HL-60 (cell line): Measurements from ENCODE around the gene GINS2.

Experiments used
- DNase-seq, 2 experiments: peaks; one replicate each; pipeline ENCODE4 v3.0.0-alpha.2; 2010 to 2020; ENCODE audit warnings: low read depth in 1 of 2, low spot score in 1 of 2
- H3K27ac ChIP-seq: fragments of 250-450 bp; sonication (Bioruptor Pico); replicated peaks from 2 replicates; pipeline ENCODE4 v1.5.1; 2020; ENCODE audit warnings: mild to moderate bottlenecking, moderate library complexity
- H3K27me3 ChIP-seq: fragments of 250-450 bp; sonication (Bioruptor Pico); 2 replicates; pipeline ENCODE4 v1.5.1; 2021; ENCODE audit warnings: mild to moderate bottlenecking, moderate library complexity; ENCODE audit not compliant: insufficient read depth, poor library complexity, severe bottlenecking
- H3K4me3 ChIP-seq: replicated peaks from 2 replicates; pipeline ENCODE4 v1.5.1; 2011; ENCODE audit warnings: mild to moderate bottlenecking, control low read depth, low read length; ENCODE audit not compliant: insufficient read depth
- GABPA ChIP-seq: IDR thresholded peaks from 2 replicates; pipeline ENCODE4 v1.6.1; 2012; ENCODE audit warnings: low read depth
- POLR2AphosphoS5 ChIP-seq: IDR thresholded peaks from 2 replicates; pipeline ENCODE4 v1.6.1; 2012; ENCODE audit warnings: low read depth
- SPI1 ChIP-seq: IDR thresholded peaks from 2 replicates; pipeline ENCODE4 v1.6.1; 2012; ENCODE audit warnings: low read depth, mild to moderate bottlenecking, borderline replicate concordance
- TF ChIP-seq, protein P1 (sequence below): IDR thresholded peaks from 2 replicates; pipeline ENCODE4 v1.6.1; 2012; ENCODE audit warnings: low read depth; ENCODE audit not compliant: insufficient replicate concordance
- TF ChIP-seq, protein P2 (sequence below): IDR thresholded peaks from one replicate; pipeline ENCODE4 v1.5.1; 2011; ENCODE audit warnings: low read length, control low read depth, inconsistent platforms; ENCODE audit not compliant: insufficient read depth

GINS2 gene

DNA sequence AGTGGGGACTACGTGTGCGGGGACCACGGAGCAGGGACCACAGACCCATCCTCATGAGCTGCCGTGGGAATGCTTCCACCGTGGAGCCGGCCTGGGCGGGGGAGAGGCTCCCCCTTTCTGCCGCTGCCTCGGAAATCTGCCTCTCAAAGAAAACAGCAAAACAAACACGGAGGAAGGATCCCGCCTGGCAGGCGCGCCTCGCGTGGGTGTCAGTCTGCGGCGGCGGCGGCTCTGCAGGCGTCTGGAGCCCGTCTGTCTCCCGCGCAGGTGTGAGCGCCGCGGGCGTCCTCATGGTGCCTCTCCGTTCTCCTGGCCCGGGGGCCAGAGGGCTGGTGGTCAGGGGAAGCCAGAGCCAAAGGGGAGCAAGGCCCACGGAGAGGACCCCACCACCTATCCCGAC lies 48.2 kb downstream of the GINS2 start:
- TF ChIP-seq, protein P1, sequence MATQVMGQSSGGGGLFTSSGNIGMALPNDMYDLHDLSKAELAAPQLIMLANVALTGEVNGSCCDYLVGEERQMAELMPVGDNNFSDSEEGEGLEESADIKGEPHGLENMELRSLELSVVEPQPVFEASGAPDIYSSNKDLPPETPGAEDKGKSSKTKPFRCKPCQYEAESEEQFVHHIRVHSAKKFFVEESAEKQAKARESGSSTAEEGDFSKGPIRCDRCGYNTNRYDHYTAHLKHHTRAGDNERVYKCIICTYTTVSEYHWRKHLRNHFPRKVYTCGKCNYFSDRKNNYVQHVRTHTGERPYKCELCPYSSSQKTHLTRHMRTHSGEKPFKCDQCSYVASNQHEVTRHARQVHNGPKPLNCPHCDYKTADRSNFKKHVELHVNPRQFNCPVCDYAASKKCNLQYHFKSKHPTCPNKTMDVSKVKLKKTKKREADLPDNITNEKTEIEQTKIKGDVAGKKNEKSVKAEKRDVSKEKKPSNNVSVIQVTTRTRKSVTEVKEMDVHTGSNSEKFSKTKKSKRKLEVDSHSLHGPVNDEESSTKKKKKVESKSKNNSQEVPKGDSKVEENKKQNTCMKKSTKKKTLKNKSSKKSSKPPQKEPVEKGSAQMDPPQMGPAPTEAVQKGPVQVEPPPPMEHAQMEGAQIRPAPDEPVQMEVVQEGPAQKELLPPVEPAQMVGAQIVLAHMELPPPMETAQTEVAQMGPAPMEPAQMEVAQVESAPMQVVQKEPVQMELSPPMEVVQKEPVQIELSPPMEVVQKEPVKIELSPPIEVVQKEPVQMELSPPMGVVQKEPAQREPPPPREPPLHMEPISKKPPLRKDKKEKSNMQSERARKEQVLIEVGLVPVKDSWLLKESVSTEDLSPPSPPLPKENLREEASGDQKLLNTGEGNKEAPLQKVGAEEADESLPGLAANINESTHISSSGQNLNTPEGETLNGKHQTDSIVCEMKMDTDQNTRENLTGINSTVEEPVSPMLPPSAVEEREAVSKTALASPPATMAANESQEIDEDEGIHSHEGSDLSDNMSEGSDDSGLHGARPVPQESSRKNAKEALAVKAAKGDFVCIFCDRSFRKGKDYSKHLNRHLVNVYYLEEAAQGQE, result no peak
- TF ChIP-seq, protein P2, sequence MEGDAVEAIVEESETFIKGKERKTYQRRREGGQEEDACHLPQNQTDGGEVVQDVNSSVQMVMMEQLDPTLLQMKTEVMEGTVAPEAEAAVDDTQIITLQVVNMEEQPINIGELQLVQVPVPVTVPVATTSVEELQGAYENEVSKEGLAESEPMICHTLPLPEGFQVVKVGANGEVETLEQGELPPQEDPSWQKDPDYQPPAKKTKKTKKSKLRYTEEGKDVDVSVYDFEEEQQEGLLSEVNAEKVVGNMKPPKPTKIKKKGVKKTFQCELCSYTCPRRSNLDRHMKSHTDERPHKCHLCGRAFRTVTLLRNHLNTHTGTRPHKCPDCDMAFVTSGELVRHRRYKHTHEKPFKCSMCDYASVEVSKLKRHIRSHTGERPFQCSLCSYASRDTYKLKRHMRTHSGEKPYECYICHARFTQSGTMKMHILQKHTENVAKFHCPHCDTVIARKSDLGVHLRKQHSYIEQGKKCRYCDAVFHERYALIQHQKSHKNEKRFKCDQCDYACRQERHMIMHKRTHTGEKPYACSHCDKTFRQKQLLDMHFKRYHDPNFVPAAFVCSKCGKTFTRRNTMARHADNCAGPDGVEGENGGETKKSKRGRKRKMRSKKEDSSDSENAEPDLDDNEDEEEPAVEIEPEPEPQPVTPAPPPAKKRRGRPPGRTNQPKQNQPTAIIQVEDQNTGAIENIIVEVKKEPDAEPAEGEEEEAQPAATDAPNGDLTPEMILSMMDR, result no peak
- TF ChIP-seq SPI1 (no peak), GABPA (no peak), POLR2AphosphoS5 (no peak)
- H3K4me3 ChIP-seq, result no peak overlapping the region
- no peak for DNase-seq
- H3K27me3 ChIP-seq, result no peaks in the 10 kb centered on the region
- H3K27ac ChIP-seq, result no peak overlapping the region

DNA sequence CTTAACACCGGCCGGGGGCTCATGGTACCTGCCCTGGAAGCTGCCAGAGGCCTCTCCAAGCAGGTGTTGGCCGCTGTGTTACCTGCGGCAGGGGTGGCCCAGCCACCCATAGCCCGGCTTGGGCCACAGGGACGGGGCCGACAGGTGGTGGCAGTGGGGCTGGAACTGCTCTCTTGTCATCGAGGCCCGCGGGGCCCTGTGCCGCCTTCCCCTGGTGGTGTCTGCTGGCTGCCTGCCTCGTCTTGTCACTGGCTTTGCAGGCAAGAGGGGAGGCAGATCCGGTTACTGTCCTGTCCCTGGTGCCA lies 48.5 kb downstream of the GINS2 start:
- DNase-seq, result no peak
- TF ChIP-seq, protein P2, result no peak
- TF ChIP-seq SPI1 (no peak), POLR2AphosphoS5 (no peak), GABPA (no peak)
- TF ChIP-seq, protein P1, result no peak
- Histone ChIP-seq H3K4me3 (no peak overlapping the region), H3K27ac (no peak overlapping the region), H3K27me3 (no peaks in the 10 kb centered on the region)

DNA sequence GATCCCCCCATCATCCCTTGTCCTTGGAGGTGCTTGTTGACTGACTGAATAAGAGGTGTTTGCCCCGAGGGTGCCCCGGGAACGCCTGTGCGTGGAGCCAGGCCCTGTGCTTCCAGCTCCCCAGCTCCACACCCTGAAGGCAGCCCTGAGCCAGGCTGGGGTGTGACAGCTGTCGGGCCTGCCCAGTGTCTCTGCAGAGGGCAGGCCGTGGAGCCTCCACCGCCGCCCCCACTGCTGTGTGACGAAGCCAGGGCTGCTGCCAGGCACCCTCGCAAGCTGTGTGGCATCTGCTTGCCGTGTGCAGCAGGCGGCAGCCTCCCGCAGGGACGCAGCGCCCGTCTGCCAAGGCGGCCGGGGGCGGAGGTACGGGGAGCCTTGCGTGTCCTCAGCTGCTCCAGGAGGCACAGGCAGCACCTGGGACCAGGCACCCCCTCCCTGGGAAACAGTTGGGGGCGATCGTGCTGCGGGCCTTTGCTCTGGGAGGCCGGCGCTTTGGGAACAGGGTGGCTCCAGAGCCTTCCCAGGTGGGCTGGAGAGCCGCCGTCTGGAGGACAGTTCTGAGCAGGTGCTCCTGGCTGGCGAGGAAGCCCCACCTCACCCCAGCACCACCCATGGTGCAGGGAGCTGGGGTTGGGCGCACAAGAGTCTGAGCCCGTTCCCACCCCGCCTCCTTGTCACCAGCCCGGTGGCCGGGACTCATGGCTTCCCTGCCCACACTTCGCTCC lies 49.1 kb downstream of the GINS2 start:
- Histone ChIP-seq H3K27ac (no peak overlapping the region), H3K4me3 (no peak overlapping the region), H3K27me3 (no peaks in the 10 kb centered on the region)
- TF ChIP-seq SPI1, result no peak
- TF ChIP-seq, protein P1, result no peak
- TF ChIP-seq, protein P2, result no peak
- no peak for TF ChIP-seq GABPA
- TF ChIP-seq POLR2AphosphoS5, result no peak
- no peak for DNase-seq
